Mesothelial cell of epicardium (in vitro differentiated cells): ENCODE results near the gene ASB5. TPM values are rescaled to one million over a fixed set of nuclear protein-coding genes. Genes with fewer than 3 reads are reported as not detected.

Source experiments
- DNase-seq, 2 experiments: peaks; one replicate each; pipeline ENCODE4 v3.0.0; 2021; ENCODE audit warnings: low spot score in 2 of 2; ENCODE audit not compliant: unreplicated experiment in 2 of 2
- H3K27ac Mint-ChIP-seq: 2 replicates; pipeline ENCODE4 v1.8.0; 2021; ENCODE audit warnings: mixed read lengths
- H3K27me3 Mint-ChIP-seq: 2 replicates; pipeline ENCODE4 v1.8.0; 2021; ENCODE audit warnings: low read depth, mixed read lengths
- H3K36me3 Mint-ChIP-seq: 2 replicates; pipeline ENCODE4 v1.8.0; 2021; ENCODE audit warnings: mixed read lengths
- H3K4me1 Mint-ChIP-seq: 2 replicates; pipeline ENCODE4 v1.8.0; 2021; ENCODE audit warnings: mixed read lengths
- H3K4me3 Mint-ChIP-seq: 2 replicates; pipeline ENCODE4 v1.8.0; 2021; ENCODE audit warnings: mild to moderate bottlenecking, moderate library complexity, mixed read lengths
- H3K9me3 Mint-ChIP-seq: 2 replicates; pipeline ENCODE4 v1.8.0; 2021; ENCODE audit warnings: mixed read lengths
- total RNA-seq: library from RNA; stranded (reverse); gene quantifications from 3 replicates; pipeline ENCODE4 v1.2.1, GENCODE V29; 2021
- TF ChIP-seq, protein P1 (sequence below): fragments of 200-600 bp; sonication (generic); IDR thresholded peaks from one replicate; pipeline ENCODE4 v1.5.0; 2021; ENCODE audit warnings: antibody characterized with exemption; ENCODE audit not compliant: unreplicated experiment

Gene ASB5
- total RNA-seq, 1 donor from 2014 or later: not detected

DNA sequence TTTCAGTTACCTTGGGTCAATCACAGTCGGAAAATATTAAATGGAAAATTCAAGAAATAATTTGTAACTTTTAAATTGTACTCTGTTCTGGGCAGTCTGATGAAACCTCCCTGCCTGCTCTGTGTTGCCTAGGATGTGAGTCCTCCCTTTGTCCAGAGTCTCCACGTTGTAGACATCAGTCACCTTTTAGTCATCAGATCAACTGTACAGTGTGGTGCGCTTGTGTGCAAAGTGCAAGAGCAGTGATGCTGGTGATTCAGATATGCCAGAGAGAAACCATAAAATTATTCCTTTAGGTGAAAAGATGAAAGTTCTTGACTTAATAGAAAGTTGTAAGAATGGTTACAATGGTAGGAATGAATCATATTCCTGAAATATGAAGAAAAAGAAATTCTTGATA lies 75.1 kb downstream of the ASB5 start:
- peaks cover 1% of the 10 kb centered on the region for H3K27me3 Mint-ChIP-seq
- peak overlapping the region; percentile 2 for H3K4me3 Mint-ChIP-seq
- TF ChIP-seq, protein P1, sequence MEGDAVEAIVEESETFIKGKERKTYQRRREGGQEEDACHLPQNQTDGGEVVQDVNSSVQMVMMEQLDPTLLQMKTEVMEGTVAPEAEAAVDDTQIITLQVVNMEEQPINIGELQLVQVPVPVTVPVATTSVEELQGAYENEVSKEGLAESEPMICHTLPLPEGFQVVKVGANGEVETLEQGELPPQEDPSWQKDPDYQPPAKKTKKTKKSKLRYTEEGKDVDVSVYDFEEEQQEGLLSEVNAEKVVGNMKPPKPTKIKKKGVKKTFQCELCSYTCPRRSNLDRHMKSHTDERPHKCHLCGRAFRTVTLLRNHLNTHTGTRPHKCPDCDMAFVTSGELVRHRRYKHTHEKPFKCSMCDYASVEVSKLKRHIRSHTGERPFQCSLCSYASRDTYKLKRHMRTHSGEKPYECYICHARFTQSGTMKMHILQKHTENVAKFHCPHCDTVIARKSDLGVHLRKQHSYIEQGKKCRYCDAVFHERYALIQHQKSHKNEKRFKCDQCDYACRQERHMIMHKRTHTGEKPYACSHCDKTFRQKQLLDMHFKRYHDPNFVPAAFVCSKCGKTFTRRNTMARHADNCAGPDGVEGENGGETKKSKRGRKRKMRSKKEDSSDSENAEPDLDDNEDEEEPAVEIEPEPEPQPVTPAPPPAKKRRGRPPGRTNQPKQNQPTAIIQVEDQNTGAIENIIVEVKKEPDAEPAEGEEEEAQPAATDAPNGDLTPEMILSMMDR: no peak
- no peaks in the 10 kb centered on the region for H3K9me3 Mint-ChIP-seq
- H3K4me1 Mint-ChIP-seq: peaks cover 8% of the 10 kb centered on the region
- H3K27ac Mint-ChIP-seq: no peak overlapping the region
- no peaks in the 10 kb centered on the region for H3K36me3 Mint-ChIP-seq
- no peak for DNase-seq

GRCh38 chr4:176193126-176193525 lies 75.9 kb downstream of the ASB5 start:
- H3K27me3 Mint-ChIP-seq: peaks cover 1% of the 10 kb centered on the region
- H3K9me3 Mint-ChIP-seq: no peaks in the 10 kb centered on the region
- no peak overlapping the region for H3K4me3 Mint-ChIP-seq
- H3K4me1 Mint-ChIP-seq: peaks cover 8% of the 10 kb centered on the region
- no peaks in the 10 kb centered on the region for H3K36me3 Mint-ChIP-seq
- no peak overlapping the region for H3K27ac Mint-ChIP-seq
- no peak for DNase-seq
- TF ChIP-seq, protein P1: no peak

GRCh38 chr4:176191974-176192373 lies 77.0 kb downstream of the ASB5 start:
- no peaks in the 10 kb centered on the region for H3K36me3 Mint-ChIP-seq
- DNase-seq: no peak
- peaks cover 1% of the 10 kb centered on the region for H3K27me3 Mint-ChIP-seq
- no peak overlapping the region for H3K27ac Mint-ChIP-seq
- H3K4me3 Mint-ChIP-seq: no peak overlapping the region
- TF ChIP-seq, protein P1: no peak
- H3K9me3 Mint-ChIP-seq: no peaks in the 10 kb centered on the region
- H3K4me1 Mint-ChIP-seq: peaks cover 8% of the 10 kb centered on the region

DNA sequence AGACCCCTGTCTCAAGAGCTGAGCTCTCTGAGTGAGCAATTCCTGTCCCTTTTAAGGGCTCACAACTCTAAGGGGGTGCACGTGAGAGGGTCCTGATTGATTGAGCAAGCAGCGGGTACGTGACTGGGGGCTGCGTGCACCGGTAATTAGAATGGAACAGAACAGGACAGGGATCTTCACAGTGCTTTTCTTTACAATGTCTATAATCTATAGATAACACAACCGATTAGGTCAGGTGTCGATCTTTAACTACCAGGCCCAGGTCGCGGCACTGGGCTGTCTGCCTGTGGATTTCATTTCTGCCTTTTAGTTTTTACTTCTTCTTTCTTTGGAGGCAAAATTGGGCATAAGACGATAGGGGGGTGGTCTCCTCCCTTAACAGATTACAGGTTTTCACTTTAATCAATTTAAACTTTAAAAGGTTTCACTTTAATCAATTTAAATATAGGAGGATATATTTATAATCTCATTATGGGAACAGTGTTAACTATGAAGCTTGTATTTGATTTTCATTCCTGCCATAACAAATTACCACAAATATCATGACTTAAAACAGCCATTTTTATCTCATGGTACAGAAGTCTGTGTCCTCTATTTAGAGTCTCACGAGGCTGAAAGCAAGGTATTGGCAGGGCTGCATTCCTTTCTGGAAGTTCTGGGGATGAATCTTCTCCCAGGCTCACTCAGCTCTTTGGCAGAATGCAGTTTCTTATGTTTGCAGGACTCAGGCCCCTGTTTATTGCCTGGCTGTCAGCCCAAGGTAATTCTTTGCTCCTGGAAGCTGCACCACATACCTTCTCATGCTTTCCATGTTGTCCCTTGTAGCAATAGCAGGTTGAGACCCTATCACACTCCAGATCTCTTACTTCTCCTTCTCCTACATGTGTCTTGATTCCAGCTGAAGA lies 78.9 kb downstream of the ASB5 start:
- Mint-ChIP-seq H3K9me3 (no peaks in the 10 kb centered on the region), H3K27ac (no peak overlapping the region), H3K27me3 (peaks cover 1% of the 10 kb centered on the region), H3K36me3 (no peaks in the 10 kb centered on the region), H3K4me3 (no peak overlapping the region), H3K4me1 (peaks cover 1% of the 10 kb centered on the region)
- TF ChIP-seq, protein P1: no peak
- DNase-seq: no peak

DNA sequence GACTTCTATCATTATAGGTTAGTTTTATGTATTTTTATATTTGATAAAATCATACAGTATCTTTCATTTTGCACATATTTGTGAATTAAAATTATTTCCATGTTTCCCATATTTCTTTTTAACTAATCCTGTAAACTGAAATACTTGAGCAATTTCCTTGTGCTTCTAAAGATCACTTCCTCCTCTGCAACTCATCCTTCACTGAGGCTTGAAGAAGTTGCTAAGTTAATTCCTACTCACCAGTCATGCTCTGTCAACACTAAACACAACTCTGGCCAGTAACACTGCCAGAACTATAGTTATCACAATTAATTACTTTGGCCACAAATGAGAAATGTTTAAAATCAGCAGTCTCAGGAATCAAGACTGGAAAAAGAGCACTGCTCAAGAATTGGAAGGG lies 80.4 kb downstream of the ASB5 start:
- no peaks in the 10 kb centered on the region for H3K4me1 Mint-ChIP-seq
- TF ChIP-seq, protein P1: no peak

More for the DNA sequence above, 80.4 kb downstream of the ASB5 start:
- no peak overlapping the region for H3K27ac Mint-ChIP-seq
- no peaks in the 10 kb centered on the region for H3K27me3 Mint-ChIP-seq
- H3K4me3 Mint-ChIP-seq: no peak overlapping the region
- DNase-seq: no peak
- H3K9me3 Mint-ChIP-seq: no peaks in the 10 kb centered on the region
- no peaks in the 10 kb centered on the region for H3K36me3 Mint-ChIP-seq
